HepG2 (cell line): ENCODE results near the gene HMCN1.

Source experiments
- AFF4 ChIP-seq: sonication (generic); formaldehyde crosslinking; IDR thresholded peaks from 2 replicates; pipeline ENCODE4 v1.4.0; 2020; ENCODE audit warnings: missing genetic modification reagents
- FOSL1 ChIP-seq: sonication (generic); formaldehyde crosslinking; IDR thresholded peaks from 2 replicates; pipeline ENCODE4 v1.9.0; 2021; ENCODE audit warnings: missing genetic modification reagents, borderline replicate concordance
- MATR3 ChIP-seq: sonication (generic); formaldehyde crosslinking; IDR thresholded peaks from 2 replicates; pipeline ENCODE4 v1.4.0; 2020; ENCODE audit warnings: missing genetic modification reagents
- POLR2A ChIP-seq, 2 experiments: IDR thresholded peaks; 2 replicates each; pipeline ENCODE4 v1.6.1; 2011; ENCODE audit warnings: low read depth in 2 of 2, low read length in 2 of 2, mild to moderate bottlenecking in 1 of 2, moderate library complexity in 1 of 2; ENCODE audit not compliant: insufficient read depth in 1 of 2
- TAF1 ChIP-seq: sonication (generic); formaldehyde crosslinking; IDR thresholded peaks from 2 replicates; pipeline ENCODE4 v1.4.0; 2020; ENCODE audit warnings: missing genetic modification reagents
- TCF12 ChIP-seq, 2 experiments: fragments of 450-650 bp in 1 of 2; sonication (generic) in 1 of 2; formaldehyde crosslinking in 1 of 2; IDR thresholded peaks; 2 replicates each; pipeline versions ENCODE4 v1.6.1 to v1.8.0; 2017 to 2022; ENCODE audit warnings: antibody characterized with exemption in 1 of 2, mild to moderate bottlenecking in 1 of 2, missing genetic modification reagents in 1 of 2, moderate library complexity in 1 of 2
- TOPORS ChIP-seq: sonication (generic); formaldehyde crosslinking; IDR thresholded peaks from 2 replicates; pipeline ENCODE4 v1.8.0; 2023; ENCODE audit warnings: mild to moderate bottlenecking, missing genetic modification reagents
- ZNF121 ChIP-seq: sonication (generic); formaldehyde crosslinking; IDR thresholded peaks from 2 replicates; pipeline ENCODE4 v1.5.0; 2020; ENCODE audit warnings: mild to moderate bottlenecking, missing genetic modification reagents
- ZNF251 ChIP-seq: sonication (generic); formaldehyde crosslinking; IDR thresholded peaks from 2 replicates; pipeline ENCODE4 v1.9.0; 2021; ENCODE audit warnings: mild to moderate bottlenecking, missing genetic modification reagents
- TF ChIP-seq, protein P1 (sequence below): sonication (generic); formaldehyde crosslinking; IDR thresholded peaks from 2 replicates; pipeline ENCODE4 v1.8.1; 2022; ENCODE audit warnings: low read depth, mild to moderate bottlenecking, missing genetic modification reagents
- TF ChIP-seq, protein P2 (sequence below): IDR thresholded peaks from 2 replicates; pipeline ENCODE4 v1.6.1; 2012; ENCODE audit warnings: inconsistent platforms
- TF ChIP-seq, protein P3 (sequence below): IDR thresholded peaks from 2 replicates; pipeline ENCODE4 v1.6.1; 2016; ENCODE audit warnings: missing compliant biosample characterization, missing genetic modification reagents, borderline replicate concordance
- TF ChIP-seq, protein P4 (sequence below): sonication (generic); formaldehyde crosslinking; IDR thresholded peaks from 2 replicates; pipeline ENCODE4 v1.5.0; 2020; ENCODE audit warnings: mild to moderate bottlenecking, missing genetic modification reagents, moderate library complexity

DNA sequence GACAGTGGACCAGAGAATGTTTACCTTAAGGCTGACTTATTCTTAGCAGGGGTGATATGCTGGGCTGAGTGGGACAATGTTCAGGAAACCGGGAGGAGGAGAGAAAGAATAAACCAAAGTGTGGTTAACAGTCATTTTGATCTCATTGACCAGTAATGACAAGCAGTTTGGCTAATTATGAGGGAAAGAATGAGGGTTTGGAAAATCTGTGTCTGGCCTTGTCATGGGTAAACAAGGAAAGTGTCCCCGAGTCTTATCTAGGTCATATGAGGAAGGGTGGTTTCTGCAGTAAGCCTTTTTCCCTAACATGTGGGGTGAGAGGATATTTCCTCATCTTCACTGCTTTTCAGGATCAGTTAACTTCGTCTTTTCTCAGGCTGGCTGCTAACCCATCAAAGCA lies 485.9 kb downstream of the HMCN1 start:
- TF ChIP-seq, protein P1, sequence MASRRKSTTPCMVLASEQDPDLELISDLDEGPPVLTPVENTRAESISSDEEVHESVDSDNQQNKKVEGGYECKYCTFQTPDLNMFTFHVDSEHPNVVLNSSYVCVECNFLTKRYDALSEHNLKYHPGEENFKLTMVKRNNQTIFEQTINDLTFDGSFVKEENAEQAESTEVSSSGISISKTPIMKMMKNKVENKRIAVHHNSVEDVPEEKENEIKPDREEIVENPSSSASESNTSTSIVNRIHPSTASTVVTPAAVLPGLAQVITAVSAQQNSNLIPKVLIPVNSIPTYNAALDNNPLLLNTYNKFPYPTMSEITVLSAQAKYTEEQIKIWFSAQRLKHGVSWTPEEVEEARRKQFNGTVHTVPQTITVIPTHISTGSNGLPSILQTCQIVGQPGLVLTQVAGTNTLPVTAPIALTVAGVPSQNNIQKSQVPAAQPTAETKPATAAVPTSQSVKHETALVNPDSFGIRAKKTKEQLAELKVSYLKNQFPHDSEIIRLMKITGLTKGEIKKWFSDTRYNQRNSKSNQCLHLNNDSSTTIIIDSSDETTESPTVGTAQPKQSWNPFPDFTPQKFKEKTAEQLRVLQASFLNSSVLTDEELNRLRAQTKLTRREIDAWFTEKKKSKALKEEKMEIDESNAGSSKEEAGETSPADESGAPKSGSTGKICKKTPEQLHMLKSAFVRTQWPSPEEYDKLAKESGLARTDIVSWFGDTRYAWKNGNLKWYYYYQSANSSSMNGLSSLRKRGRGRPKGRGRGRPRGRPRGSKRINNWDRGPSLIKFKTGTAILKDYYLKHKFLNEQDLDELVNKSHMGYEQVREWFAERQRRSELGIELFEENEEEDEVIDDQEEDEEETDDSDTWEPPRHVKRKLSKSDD (CRISPR knock-in tag) = no peak
- TF ChIP-seq POLR2A (IDR thresholded peaks at IDR 0.05; ENCODE audit: insufficient read depth in 1 of 2, low read depth in 2 of 2, low read length in 2 of 2) (no peak), MATR3 (CRISPR knock-in tag) (no peak), TAF1 (CRISPR knock-in tag) (no peak), FOSL1 (CRISPR knock-in tag) (no peak), AFF4 (CRISPR knock-in tag) (no peak), TOPORS (CRISPR knock-in tag) (no peak), ZNF121 (CRISPR knock-in tag) (no peak), ZNF251 (CRISPR knock-in tag) (no peak), TCF12 (IDR thresholded peaks at IDR 0.05) (no peak), TCF12 (CRISPR knock-in tag; IDR thresholded peaks at IDR 0.05) (no peak)
- TF ChIP-seq, protein P2, sequence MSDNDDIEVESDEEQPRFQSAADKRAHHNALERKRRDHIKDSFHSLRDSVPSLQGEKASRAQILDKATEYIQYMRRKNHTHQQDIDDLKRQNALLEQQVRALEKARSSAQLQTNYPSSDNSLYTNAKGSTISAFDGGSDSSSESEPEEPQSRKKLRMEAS = no peak
- TF ChIP-seq, protein P3, sequence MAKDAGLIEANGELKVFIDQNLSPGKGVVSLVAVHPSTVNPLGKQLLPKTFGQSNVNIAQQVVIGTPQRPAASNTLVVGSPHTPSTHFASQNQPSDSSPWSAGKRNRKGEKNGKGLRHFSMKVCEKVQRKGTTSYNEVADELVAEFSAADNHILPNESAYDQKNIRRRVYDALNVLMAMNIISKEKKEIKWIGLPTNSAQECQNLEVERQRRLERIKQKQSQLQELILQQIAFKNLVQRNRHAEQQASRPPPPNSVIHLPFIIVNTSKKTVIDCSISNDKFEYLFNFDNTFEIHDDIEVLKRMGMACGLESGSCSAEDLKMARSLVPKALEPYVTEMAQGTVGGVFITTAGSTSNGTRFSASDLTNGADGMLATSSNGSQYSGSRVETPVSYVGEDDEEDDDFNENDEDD (CRISPR knock-in tag) = no peak
- TF ChIP-seq, protein P4, sequence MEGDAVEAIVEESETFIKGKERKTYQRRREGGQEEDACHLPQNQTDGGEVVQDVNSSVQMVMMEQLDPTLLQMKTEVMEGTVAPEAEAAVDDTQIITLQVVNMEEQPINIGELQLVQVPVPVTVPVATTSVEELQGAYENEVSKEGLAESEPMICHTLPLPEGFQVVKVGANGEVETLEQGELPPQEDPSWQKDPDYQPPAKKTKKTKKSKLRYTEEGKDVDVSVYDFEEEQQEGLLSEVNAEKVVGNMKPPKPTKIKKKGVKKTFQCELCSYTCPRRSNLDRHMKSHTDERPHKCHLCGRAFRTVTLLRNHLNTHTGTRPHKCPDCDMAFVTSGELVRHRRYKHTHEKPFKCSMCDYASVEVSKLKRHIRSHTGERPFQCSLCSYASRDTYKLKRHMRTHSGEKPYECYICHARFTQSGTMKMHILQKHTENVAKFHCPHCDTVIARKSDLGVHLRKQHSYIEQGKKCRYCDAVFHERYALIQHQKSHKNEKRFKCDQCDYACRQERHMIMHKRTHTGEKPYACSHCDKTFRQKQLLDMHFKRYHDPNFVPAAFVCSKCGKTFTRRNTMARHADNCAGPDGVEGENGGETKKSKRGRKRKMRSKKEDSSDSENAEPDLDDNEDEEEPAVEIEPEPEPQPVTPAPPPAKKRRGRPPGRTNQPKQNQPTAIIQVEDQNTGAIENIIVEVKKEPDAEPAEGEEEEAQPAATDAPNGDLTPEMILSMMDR (CRISPR knock-in tag) = no peak
